ENCODE data around the gene SEC14L5.
A peak's percentile ranks its signal among the peaks of the same experiment; 100 is the strongest.
"Not testable (repeated sequence)": the region's sequence is repeated elsewhere in the genome, so short reads cannot be mapped to it uniquely, and the experiment has no call there.

The SEC14L5 gene

DNA sequence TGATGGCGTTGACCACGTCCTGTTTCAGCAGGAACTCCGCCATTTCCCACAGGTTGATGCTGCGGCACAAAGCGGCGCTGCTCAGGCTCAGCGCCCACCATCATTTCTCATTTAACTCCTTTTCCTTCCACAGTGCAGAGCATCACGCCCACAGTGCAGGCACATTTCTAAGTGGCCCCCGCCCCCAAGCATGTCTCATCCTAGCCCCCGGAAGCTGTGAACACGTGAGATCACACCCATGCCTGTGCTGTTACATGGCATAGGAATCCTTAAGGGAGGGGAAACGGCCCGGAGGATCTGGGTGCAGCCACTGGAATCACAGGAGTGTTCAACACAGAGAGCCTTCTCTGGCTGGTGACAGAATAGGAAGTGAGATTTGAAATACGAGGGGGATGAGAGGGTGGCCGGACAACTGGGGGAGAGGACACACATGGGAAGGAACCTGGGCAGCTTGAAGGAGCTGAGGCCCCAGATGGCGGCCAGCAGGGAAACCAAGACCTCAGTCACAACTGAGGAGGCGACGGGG is 70.9 kb downstream of the SEC14L5 start:
- intact Hi-C loops (cut with DNase I) = loop anchor here (5.0 kb wide), 1 partner anchor 72 kb away; the partner anchor contains the start of gene SEC14L5
- peak in 8 of 10 donors; percentile 50 to 94 (median 72) for DNase-seq

DNA sequence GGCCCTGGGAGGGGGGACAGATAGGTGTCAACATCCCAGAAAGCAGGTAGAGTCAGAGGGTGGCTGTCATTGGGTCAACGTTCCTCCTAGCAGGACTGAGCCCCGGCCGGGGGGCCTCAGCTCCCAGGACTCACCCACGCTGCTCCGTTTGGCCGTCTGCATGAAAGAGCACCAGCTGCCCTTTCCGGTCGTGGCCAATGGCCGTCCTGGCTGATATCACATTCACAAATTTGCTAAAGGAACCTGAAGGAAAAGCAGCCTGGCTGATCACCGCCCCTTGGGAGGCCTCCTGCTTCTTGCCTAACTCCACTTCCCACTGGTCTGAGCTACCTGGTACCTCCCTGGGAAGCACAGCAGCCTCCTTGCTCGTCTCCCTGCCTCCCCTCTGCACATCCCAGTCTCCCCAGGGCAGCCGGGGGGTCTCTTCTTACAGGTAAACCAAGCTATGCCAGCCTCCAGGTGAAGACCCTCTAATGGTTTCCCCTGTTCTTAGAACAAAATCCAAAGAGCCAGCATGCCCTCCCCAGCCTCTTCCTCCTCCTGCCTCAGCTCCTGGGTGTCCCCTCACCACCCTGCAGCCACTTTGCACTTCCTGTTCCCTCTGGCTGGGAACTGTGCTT is 72.2 kb downstream of the SEC14L5 start:
- intact Hi-C loops (cut with DNase I) = loop anchor here (5.0 to 10.0 kb wide), 2 partner anchors 42 to 186 kb away; partner anchors contain the start of genes ALG1, GLYR1 and UBN1
- DNase-seq = peak in 4 of 10 donors; percentile 1 to 72 (median 32)

DNA sequence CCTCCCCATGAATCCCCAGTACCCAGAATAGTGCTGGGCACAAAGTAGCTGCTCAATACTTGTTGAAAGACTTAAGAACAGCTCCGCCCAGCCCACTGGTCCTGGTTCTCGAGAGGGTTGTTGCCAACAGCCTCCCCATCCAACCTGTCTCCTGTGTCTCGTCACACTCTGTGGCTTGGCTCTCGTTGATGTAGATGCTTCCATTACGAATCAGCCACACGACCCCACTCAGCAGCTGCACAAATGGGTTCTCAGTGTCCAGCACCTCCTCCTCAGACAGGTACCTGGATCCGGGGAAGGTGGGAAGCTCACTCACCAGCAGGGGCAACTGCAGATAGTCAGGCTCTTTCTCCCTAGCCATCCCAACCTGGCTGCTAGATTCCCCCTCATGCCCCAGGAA is 73.5 kb downstream of the SEC14L5 start:
- peak in 3 of 10 donors; percentile 9 to 57 (median 42) for DNase-seq
- intact Hi-C loops (cut with DNase I) = loop anchor here (5.0 to 10.0 kb wide), 2 partner anchors 41 to 187 kb away; partner anchors contain the start of genes ALG1, GLYR1 and UBN1

DNA sequence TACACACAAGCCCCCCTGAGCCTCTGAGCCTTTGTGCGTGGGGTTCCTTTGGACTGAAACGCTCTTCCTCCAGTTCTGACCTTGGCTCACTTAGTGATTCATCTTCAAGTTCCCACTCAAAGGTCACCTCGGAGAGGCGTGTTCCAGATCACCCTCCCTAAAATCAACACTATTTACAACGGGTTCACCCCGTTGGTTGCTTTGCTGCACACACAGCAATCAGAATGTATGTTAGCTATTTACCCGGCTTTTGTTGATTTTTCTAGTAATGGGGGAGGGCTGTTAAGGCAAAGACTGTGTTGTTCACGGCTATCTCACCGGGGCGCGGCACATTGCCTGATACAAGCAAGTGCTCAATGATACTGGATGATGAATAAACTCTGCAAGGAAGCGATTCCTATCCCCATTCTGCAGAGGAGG is 74.6 kb downstream of the SEC14L5 start:
- intact Hi-C loops (cut with DNase I) = loop anchor here (5.0 to 10.0 kb wide), 2 partner anchors 40 to 188 kb away; partner anchors contain the start of genes ALG1, GLYR1 and UBN1
- DNase-seq = peak in 1 of 10 donors; percentile 65

DNA sequence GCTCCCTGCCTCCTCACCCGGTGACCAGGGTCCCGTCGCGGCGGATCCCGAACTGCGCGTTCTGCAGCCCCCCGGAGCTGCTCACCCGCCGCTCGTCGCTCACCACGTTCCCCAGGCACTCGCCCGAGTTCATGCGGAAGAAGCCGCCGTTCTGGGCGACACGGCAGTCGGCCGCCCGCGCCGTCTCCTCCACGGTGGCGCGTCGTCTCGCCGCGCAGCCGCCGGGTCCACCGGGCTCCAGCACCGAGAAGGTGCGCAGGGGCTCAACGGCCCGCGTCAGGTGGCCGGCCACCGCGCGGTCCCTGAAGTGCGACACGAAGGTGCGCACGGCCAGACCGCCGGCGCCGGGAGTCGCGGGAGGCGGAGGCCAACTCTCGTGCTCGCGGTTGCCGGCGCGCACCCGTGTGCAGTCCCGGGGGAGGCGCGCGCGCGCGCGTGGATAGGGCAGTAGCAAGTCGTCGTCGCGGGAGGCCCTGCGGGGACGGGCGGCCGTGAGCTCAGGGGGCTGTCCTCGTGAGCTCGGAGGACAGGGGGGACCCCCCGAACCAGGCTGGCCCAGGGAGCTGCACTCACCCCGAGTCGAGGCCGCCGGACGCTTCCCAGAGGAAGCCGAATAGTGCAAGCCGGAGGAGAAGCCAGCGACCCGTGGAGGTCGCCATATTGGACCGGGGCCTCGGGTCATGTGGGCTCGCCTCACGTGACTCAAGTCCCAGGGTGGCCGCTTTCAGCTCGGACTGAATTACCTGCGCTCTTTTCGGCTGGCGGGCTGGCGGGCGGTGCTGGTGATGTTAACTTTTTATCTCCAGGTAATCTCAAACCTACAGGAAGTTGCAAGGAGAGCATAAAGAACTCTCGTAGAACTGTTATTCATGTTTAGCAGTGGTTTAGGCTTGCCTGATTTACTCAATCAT is 75.4 kb downstream of the SEC14L5 start, which contains the start of gene NAGPA:
NAGPA (minus strand) TSS at position 680 of the 911 bp plus-strand sequence; CDS start at position 659, 21 bp downstream.
- peak; percentile 85 to 98 (median 94) for DNase-seq

DNA sequence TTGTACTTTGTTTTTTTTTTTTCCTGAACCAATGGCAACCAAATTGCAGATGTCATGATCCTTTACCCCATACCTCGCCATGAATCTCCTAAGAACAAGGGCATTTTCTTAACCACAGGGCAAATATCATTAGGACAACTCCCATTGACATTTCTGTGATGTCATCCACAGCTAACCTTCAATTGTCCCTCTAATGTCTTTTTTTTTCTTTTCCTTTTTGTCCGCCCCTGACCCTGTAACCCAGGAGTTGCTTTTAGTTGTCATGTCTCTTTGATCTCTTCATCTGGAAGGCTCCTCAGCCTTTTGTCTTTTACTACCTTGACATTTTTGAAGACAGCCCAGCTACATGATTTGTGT is 76.0 kb downstream of the SEC14L5 start:
- no peak for DNase-seq
- intact Hi-C loops (cut with DNase I) = loop anchor here (5.0 to 10.0 kb wide), 2 partner anchors 38 to 189 kb away; partner anchors contain the start of genes ALG1, GLYR1 and UBN1

More for the DNA sequence above, 75.4 kb downstream of the SEC14L5 start, which contains the start of gene NAGPA:
- intact Hi-C loops (cut with DNase I) = loop anchor here (5.0 to 10.0 kb wide), 2 partner anchors 39 to 189 kb away; partner anchors contain the start of genes ALG1, GLYR1 and UBN1

DNA sequence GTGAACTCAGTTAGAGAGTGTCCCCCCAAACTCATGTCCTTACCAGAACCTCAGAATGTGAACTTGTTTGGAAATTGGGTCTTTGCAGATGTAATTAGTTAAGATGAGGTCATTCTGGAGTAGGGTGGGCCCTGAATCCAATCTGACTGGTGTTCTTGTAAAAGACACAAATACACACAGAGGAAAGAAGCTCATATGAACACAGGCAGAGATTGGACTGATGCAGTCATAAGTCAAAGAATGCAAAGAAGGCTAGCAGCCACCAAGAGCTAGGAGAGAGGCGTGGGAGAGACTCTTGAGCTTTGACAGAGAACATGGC is 77.7 kb downstream of the SEC14L5 start:
- DNase-seq = no peak
- intact Hi-C loops (cut with DNase I) = loop anchor here (10.0 kb wide), 1 partner anchor 191 kb away; the partner anchor contains the start of genes GLYR1 and UBN1

DNA sequence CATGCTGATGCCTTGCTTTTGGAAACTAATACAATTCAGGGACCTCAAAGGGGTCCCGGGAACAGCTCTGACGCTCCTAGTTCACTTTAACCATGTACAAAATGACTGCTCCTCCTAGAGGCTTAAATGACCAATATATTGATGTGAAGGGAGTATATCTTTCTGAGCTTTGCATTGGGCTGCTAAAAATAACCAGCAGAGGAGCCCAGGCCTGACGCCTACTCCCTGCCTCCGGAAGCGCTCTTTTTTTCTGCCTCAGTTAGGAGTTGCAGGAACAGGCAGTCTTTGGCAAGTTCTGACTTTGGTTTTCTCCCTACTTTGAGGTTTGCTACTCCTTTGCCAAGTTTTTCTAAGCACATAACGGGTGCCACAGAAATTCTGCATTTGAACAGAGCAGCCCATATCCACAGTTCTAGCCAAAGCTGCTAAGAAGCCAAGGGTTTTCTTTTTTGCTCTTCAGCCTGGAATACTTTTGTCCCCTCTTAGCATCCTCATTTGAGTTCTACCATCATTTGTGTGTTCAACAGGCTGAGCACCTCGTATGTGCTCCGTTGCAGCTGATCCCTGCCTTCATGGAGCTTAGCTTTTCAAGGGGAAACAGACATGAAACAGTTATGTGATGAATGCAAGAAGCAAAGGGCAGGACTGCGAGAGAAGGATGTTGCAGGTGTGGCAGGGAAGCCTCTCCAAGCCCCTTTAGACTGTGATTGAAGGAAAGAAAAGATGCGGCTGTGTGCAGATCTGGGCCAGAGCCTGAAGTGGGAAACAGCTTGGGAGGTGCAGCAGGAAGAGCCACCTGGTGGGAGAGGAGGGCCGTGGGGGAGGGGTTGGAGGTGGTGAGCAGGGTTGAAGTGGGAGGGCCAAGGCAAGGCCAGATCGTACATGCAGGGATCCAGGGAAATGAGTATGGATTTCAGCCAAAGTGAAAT is 78.4 kb downstream of the SEC14L5 start:
- intact Hi-C loops (cut with DNase I) = loop anchor here (10.0 kb wide), 1 partner anchor 192 kb away; the partner anchor contains the start of genes GLYR1 and UBN1
- peak in 8 of 10 donors; percentile 42 to 92 (median 54) for DNase-seq

DNA sequence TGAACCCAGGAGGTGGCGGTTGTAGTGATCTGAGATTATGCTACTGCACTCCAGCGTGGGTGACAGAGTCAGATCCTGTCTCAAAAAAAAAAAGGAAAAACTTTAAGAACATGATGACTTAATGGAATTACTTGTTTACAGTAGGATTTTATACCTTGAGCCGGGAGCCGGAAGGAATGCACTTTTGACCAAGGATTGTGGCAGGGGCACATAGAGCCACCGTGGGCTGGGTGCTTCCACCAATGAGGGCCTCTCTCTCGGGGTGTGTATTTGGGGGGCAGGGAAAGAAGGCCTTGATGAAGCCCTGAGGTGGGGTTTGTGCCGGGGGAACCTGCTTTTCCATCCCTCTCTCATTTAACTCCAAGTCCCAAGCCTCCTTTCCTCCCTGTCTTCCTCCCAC is 82.3 kb downstream of the SEC14L5 start:
- peak in 3 of 10 donors; percentile 1 to 46 (median 32) for DNase-seq
- intact Hi-C loops (cut with DNase I) = no loop called here

DNA sequence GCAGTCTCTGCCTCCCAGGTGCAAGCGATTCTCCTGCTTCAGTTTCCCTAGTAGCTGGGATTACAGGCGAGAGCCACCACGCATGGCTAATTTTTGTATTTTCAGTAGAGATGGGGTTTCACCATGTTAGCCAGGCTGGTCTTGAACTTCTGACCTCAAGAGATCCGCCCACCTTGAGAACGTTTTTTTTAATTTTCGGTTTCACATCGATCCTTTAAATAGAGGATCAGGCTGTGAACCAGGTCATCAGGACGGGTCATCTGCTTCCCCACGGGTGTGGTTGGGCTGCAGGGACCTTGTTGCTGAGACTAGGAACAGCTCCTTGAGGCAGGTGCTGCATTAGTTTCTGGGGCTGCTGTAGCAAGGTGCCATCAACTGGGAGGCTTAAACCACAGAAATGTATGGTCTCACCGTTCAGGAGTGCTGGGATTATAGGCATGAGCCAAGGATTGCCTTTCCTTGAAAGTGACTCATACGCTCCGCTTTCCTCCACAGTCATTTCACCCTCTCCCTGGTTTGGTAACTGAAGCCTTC is 83.5 kb downstream of the SEC14L5 start:
- intact Hi-C loops (cut with DNase I) = no loop called here
- peak in 3 of 10 donors; percentile 5 to 41 (median 31) for DNase-seq

DNA sequence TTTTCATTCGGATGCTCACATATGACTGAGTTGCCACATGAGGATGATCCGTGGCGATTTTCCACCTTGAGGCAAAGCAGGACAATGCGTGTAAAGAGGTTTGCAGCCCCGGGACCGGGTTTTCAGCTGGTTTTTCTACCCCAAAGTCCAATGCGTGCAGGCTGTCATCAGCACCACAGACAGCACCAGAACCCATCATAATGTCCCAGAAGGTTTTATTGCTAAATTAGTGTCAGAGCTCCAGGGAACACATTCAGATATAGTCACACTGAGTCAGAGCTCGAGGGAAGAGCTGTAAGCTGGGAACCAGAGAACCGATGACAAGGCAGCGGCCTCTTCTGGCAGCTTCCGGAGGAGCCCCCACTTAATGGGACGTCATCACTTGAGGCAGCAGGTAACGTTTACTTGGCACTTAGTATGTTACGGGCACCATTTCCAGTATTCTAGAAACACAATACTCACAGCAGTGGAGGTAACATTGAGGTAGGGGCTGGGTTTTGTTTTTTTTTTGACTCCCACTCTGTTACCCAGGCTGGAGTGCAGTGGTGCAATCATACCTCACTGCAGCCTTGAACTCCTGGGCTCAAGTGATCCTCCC is 84.5 kb downstream of the SEC14L5 start:
- DNase-seq = peak in 4 of 10 donors; percentile 6 to 90 (median 54)
- intact Hi-C loops (cut with DNase I) = no loop called here

DNA sequence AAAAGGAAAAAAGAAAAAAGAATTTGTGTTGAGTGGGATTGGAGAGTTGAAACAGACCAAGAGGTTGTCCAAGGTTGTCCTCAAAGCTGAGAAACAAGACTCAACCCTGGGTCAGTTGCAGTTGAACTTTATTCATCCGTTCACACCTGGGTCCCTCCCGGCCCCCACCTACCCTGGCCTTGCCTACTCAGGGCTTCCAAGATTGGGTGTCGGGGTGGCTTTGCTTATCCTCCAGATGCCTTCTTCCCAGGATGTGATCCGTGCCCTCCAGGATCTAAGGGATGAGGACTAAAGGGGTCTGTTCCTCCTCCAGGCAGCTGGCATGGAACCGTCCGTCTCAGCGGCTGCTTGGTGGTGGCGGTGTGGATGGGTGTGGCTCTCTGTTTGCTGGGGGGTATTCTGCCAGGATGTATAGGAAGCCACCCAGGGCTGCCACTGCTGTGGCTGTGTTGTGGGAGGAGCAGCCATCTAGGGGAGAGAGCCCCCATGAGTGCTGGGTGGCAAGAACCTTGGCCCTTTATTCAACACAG is 85.9 kb downstream of the SEC14L5 start:
- intact Hi-C loops (cut with DNase I) = no loop called here
- DNase-seq = peak in 3 of 10 donors; percentile 14 to 76 (median 52)

DNA sequence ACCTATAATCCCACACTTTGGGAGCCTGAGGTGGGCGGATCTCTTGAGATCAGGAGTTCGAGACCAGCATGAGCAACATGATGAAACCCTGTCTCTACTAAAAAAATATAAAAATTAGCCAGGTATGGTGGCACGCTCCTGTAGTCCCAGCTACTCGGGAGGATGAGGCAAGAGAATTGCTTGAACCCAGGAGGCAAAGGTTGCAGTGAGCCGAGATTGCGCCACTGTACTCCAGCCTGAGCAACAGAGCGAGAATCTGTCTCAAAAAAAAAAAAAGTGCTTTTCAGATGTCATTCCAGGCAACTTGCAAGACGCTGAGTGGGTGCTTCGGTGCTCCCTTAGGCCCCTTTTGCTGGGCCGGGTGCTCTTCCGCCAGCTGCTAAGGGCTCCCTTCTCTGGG is 86.5 kb downstream of the SEC14L5 start:
- intact Hi-C loops (cut with DNase I) = not testable (repeated sequence)
- peak in 1 of 10 donors; percentile 22 for DNase-seq

DNA sequence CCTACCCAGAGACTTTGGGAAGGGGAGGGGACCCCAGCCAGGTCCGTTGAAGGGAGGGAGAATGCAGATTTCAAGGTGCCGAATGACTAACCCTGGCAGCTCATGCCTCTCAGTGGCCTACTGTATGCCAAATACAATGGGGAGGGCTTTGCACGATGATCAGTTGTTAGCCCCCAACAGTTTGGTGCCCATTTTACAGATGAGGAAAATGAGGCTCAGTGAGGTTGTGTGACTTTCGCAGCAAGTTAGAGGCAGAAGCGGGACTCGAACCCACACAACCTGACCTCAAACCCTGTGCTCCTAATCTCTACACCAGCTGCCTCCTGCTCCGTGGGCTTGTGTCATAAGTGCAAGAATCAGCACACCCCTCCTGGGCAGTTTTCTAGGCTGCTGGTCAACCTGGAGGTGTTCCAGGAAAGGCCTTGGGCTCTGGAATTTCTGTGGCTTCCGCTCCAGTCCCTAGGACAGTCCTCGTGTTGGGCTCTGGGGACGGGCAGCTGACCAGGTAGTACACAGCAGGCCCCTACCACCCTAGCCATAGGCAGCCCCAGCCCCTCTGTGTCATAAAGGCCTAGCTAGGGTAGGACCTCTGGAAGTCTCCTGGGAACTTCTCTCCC is 87.5 kb downstream of the SEC14L5 start:
- intact Hi-C loops (cut with DNase I) = no loop called here
- DNase-seq = peak in 3 of 10 donors; percentile 6 to 57 (median 53)

DNA sequence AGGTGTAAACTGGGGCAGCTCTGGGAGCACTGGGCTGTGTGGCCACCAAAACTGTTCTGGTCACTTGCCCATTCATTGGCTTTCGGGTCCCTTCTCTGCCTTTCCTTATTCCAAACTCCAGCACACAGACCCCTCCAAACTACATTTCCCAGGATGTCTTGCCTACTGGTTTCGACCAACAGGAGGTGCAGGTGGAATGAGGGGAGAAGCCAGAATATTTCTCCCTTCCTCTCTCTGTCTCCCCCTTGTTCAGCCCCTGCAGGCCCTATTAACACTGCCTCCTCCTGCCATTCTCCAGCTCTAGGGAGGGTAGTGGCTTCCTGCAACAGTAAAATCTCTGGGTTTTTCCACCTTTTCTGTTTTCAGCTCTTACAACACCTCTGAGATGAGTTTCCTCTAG is 88.8 kb downstream of the SEC14L5 start:
- intact Hi-C loops (cut with DNase I) = no loop called here
- DNase-seq = peak in 2 of 10 donors; percentile 7 to 30

DNA sequence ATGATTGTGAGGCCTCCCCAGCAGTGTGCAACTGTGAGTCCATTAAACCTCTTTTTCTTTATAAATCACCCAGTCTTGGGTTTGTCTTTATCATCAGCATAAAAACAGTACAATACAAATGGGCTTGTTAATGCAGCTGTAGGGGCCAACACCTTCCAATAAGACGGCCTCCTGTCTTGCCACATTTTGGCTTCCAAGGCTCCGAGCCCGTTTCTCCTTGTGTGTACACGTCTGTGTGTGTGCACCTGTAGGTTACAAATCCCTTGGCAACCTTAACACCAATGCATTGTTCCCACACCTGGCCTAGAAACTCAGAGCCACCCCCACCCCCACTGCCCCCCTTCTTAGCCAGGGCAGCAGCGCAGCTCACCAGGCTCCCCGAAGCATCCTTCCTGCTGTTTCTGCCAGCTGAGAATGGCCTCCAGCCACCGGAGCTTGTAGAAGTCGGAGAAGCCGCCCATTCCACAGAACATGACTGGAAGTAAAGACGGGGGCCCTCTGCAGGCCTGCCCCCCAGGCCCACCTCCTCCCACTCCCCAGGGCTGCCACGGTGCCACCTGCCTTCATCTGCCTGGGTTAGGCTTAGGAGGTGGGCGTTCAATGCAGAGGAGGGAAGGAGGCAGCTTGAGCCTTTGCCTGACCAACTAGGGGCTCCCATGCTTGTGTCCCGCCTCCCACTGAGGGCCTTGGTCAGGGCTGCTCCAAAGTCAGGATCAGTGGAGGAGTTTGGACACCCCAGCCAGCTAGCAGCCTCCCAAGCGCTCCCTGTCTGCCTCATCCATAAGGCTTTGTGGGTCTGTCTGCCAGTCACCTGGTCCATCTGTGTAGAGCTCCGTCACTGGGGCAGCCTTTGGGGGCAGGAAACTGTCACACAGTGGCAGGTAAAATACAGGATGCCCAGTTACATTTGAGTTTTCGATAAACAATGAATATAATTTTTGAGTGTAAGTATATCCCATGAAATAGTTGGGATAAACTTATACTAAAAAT is 97.0 kb downstream of the SEC14L5 start:
- intact Hi-C loops (cut with DNase I) = no loop called here
- peak in 2 of 10 donors; percentile 34 to 55 for DNase-seq

DNA sequence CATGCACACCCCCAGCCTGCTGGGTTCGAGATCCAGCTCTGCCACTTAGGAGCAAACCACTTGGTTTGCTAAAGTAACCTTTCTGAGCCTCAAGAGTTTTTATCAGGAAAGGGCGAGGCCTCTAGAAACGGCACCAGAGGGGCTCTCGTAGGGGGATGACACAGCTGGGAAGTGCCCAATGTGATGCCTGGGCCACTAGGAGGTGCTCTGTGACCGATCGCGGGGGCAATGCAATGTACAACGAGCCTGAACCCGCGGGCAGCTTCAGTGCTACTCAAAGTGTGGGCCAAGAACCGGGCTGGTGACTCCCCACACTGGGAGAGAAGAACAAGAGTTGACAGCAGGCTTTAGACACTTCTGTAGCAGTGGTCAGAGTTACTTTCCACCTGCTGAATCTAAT is 98.2 kb downstream of the SEC14L5 start:
- intact Hi-C loops (cut with DNase I) = no loop called here
- DNase-seq = peak in 3 of 10 donors; percentile 20 to 80 (median 54)

Data from posterior cingulate gyrus (tissue), 11 donors.